Nephron progenitor cell (in vitro differentiated cells): ENCODE measurements around the gene FHL1.

Source experiments
- DNase-seq: peaks from one replicate; pipeline ENCODE4 v3.0.0; 2021
- H3K27ac Mint-ChIP-seq: 2 replicates; pipeline ENCODE4 v1.8.0; 2021; ENCODE audit warnings: mild to moderate bottlenecking, moderate library complexity, mixed read lengths
- H3K27me3 Mint-ChIP-seq: 2 replicates; pipeline ENCODE4 v1.8.0; 2021; ENCODE audit warnings: mild to moderate bottlenecking, low read depth, mixed read lengths; ENCODE audit not compliant: poor library complexity
- H3K36me3 Mint-ChIP-seq: 2 replicates; pipeline ENCODE4 v1.8.0; 2021; ENCODE audit warnings: low read depth, mixed read lengths
- H3K4me1 Mint-ChIP-seq: 2 replicates; pipeline ENCODE4 v1.8.0; 2021; ENCODE audit warnings: mixed read lengths
- H3K4me3 Mint-ChIP-seq: 2 replicates; pipeline ENCODE4 v1.8.0; 2021; ENCODE audit warnings: mild to moderate bottlenecking, moderate library complexity, mixed read lengths
- H3K9me3 Mint-ChIP-seq: 2 replicates; pipeline ENCODE4 v1.8.0; 2021; ENCODE audit warnings: mild to moderate bottlenecking, moderate library complexity, mixed read lengths
- CTCF ChIP-seq: fragments of 200-600 bp; sonication (generic); IDR thresholded peaks from 2 replicates; pipeline ENCODE4 v1.5.0; 2021; ENCODE audit warnings: antibody characterized with exemption

Gene FHL1

GRCh38 chrX:136168929-136169735 lies 21.8 kb downstream of the FHL1 start:
- Mint-ChIP-seq H3K27me3 (no peaks in the 10 kb centered on the region), H3K27ac (peak overlapping the region; percentile 13), H3K4me3 (no peak overlapping the region), H3K9me3 (peaks cover 46% of the 10 kb centered on the region), H3K36me3 (no peaks in the 10 kb centered on the region), H3K4me1 (peaks cover 24% of the 10 kb centered on the region)
- TF ChIP-seq CTCF, result no peak
- DNase-seq, result peak; percentile 41

GRCh38 chrX:136170139-136170800 lies 22.9 kb downstream of the FHL1 start:
- Mint-ChIP-seq H3K4me1 (peaks cover 23% of the 10 kb centered on the region), H3K36me3 (no peaks in the 10 kb centered on the region), H3K4me3 (no peak overlapping the region), H3K27me3 (no peaks in the 10 kb centered on the region), H3K9me3 (peaks cover 48% of the 10 kb centered on the region), H3K27ac (no peak overlapping the region)
- TF ChIP-seq CTCF, result no peak
- DNase-seq, result no peak

GRCh38 chrX:136171420-136171819 lies 24.1 kb downstream of the FHL1 start:
- Mint-ChIP-seq H3K4me1 (peaks cover 18% of the 10 kb centered on the region), H3K4me3 (no peak overlapping the region), H3K9me3 (peaks cover 38% of the 10 kb centered on the region), H3K27ac (no peak overlapping the region), H3K36me3 (no peaks in the 10 kb centered on the region), H3K27me3 (no peaks in the 10 kb centered on the region)
- DNase-seq, result no peak
- no peak for TF ChIP-seq CTCF

GRCh38 chrX:136176399-136176825 lies 29.1 kb downstream of the FHL1 start:
- H3K36me3 Mint-ChIP-seq, result no peaks in the 10 kb centered on the region
- no peak overlapping the region for H3K4me3 Mint-ChIP-seq
- peaks cover 17% of the 10 kb centered on the region for H3K9me3 Mint-ChIP-seq
- no peaks in the 10 kb centered on the region for H3K27me3 Mint-ChIP-seq
- H3K4me1 Mint-ChIP-seq, result peaks cover 12% of the 10 kb centered on the region
- H3K27ac Mint-ChIP-seq, result no peak overlapping the region
- DNase-seq, result no peak
- TF ChIP-seq CTCF, result no peak

- Mint-ChIP-seq H3K4me3 (no peak overlapping the region), H3K9me3 (peaks cover 20% of the 10 kb centered on the region), H3K27me3 (no peaks in the 10 kb centered on the region), H3K36me3 (no peaks in the 10 kb centered on the region), H3K4me1 (peaks cover 26% of the 10 kb centered on the region), H3K27ac (no peak overlapping the region)
- no peak for TF ChIP-seq CTCF
- no peak for DNase-seq
Observed at GRCh38 chrX:136179133-136179532, 31.8 kb downstream of the FHL1 start.
